ENCODE measurements around the gene PLPP3.

GRCh38 chr1:56533197-56533596, 46.2 kb downstream of the PLPP3 start:
- TF ChIP-seq FOXA1 (IDR thresholded peaks at IDR 0.05) = no peak
- TF ChIP-seq BHLHE40 (IDR thresholded peaks at IDR 0.05; ENCODE audit: borderline replicate concordance) = no peak
- TF ChIP-seq ARNT (IDR thresholded peaks at IDR 0.05) = no peak
- no peak for TF ChIP-seq SP1 (IDR thresholded peaks at IDR 0.05)

Data from HEK293T (cell line).